ENCODE measurements around the gene MYO15A.

Gene MYO15A

DNA sequence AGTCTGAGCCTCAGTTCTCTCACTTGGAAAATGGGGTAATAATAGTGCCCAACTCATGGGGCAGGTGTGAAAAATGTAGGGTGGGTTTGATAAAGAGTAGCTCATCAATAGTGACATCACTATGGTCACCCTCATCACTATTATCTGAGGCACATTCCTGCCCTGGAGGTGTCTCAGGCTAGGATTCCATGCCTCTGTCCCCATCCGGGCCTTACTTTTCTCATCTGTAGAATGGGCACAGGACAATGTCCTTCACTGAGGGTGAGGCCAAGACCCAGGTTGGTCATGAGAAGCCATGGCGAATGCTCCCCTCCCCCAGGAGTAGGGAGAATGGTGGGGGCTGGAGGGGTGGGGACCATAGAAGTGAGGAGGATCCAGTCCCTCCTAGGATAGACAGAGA lies 30.5 kb downstream of the MYO15A start:
- Mint-ChIP-seq H3K27me3 (ENCODE audit: low read depth, poor library complexity) (peaks cover 12% of the 10 kb centered on the region), H3K4me3 (no peak overlapping the region), H3K36me3 (ENCODE audit: low read depth) (no peaks in the 10 kb centered on the region), H3K4me1 (peaks cover 23% of the 10 kb centered on the region), H3K27ac (no peak overlapping the region), H3K9me3 (no peaks in the 10 kb centered on the region)
- DNase-seq, result no peak
- no peak for TF ChIP-seq CTCF (IDR thresholded peaks at IDR 0.05)

- Mint-ChIP-seq H3K27me3 (ENCODE audit: low read depth, poor library complexity) (peaks cover 12% of the 10 kb centered on the region), H3K27ac (no peak overlapping the region), H3K9me3 (no peaks in the 10 kb centered on the region), H3K4me1 (peaks cover 23% of the 10 kb centered on the region), H3K4me3 (no peak overlapping the region), H3K36me3 (ENCODE audit: low read depth) (no peaks in the 10 kb centered on the region)
- DNase-seq, result no peak
- no peak for TF ChIP-seq CTCF (IDR thresholded peaks at IDR 0.05)
Measured at GRCh38 chr17:18139498-18139897, 30.9 kb downstream of the MYO15A start.

GRCh38 chr17:18139949-18140348 lies 31.4 kb downstream of the MYO15A start:
- no peaks in the 10 kb centered on the region for H3K36me3 Mint-ChIP-seq (ENCODE audit: low read depth)
- no peak overlapping the region for H3K4me3 Mint-ChIP-seq
- no peak for TF ChIP-seq CTCF (IDR thresholded peaks at IDR 0.05)
- H3K27me3 Mint-ChIP-seq (ENCODE audit: low read depth, poor library complexity), result peaks cover 12% of the 10 kb centered on the region
- H3K9me3 Mint-ChIP-seq, result no peaks in the 10 kb centered on the region
- peaks cover 23% of the 10 kb centered on the region for H3K4me1 Mint-ChIP-seq
- no peak overlapping the region for H3K27ac Mint-ChIP-seq
- no peak for DNase-seq

GRCh38 chr17:18140648-18141047 lies 32.1 kb downstream of the MYO15A start:
- TF ChIP-seq CTCF (IDR thresholded peaks at IDR 0.05), result no peak
- peaks cover 23% of the 10 kb centered on the region for H3K4me1 Mint-ChIP-seq
- DNase-seq, result no peak
- no peak overlapping the region for H3K27ac Mint-ChIP-seq
- no peak overlapping the region for H3K4me3 Mint-ChIP-seq
- peaks cover 12% of the 10 kb centered on the region for H3K27me3 Mint-ChIP-seq (ENCODE audit: low read depth, poor library complexity)
- no peaks in the 10 kb centered on the region for H3K9me3 Mint-ChIP-seq
- no peaks in the 10 kb centered on the region for H3K36me3 Mint-ChIP-seq (ENCODE audit: low read depth)

DNA sequence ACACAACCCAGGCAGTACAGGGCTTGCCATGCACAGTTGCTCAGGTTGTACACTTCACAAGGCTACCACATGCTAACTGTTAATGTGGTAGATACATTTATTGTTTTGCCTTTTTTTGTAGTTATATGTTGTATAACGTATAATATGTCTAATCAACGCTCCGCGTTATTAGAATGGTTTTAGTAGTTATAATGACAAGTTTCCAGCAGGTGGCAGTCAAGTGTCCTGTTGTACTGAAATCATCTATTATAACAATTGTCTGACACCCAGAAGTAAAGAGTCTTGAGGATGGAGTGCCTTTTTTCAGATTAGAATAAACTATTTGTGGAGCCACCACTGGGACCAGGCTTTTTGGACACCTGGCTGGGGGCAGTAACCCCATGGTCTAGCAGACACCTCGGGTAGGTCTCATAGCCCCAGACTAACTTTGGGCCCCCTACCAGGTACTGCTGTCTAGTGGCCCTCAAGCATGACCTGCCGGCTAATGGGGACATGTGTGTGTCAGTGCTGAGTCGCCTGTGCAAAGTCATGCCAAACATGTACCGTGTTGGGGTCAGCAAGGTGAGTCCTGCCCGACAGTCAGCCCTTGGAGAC lies 32.8 kb downstream of the MYO15A start:
- H3K9me3 Mint-ChIP-seq, result no peaks in the 10 kb centered on the region
- no peaks in the 10 kb centered on the region for H3K36me3 Mint-ChIP-seq (ENCODE audit: low read depth)
- peak; percentile 34 for DNase-seq
- H3K27ac Mint-ChIP-seq, result no peak overlapping the region
- TF ChIP-seq CTCF (IDR thresholded peaks at IDR 0.05), result peak; percentile 63
- peaks cover 17% of the 10 kb centered on the region for H3K4me1 Mint-ChIP-seq
- H3K4me3 Mint-ChIP-seq, result no peak overlapping the region
- peaks cover 12% of the 10 kb centered on the region for H3K27me3 Mint-ChIP-seq (ENCODE audit: low read depth, poor library complexity)

- TF ChIP-seq CTCF (IDR thresholded peaks at IDR 0.05), result no peak
- no peaks in the 10 kb centered on the region for H3K9me3 Mint-ChIP-seq
- peaks cover 17% of the 10 kb centered on the region for H3K4me1 Mint-ChIP-seq
- no peaks in the 10 kb centered on the region for H3K36me3 Mint-ChIP-seq (ENCODE audit: low read depth)
- H3K4me3 Mint-ChIP-seq, result no peak overlapping the region
- no peak for DNase-seq
- H3K27ac Mint-ChIP-seq, result no peak overlapping the region
- H3K27me3 Mint-ChIP-seq (ENCODE audit: low read depth, poor library complexity), result peaks cover 9% of the 10 kb centered on the region
Measured at GRCh38 chr17:18142417-18142816, 33.9 kb downstream of the MYO15A start.

Measured in nephron progenitor cell (in vitro differentiated cells).